ENCODE data around the gene OOSP4B.

GRCh38 chr11:59973097-59973496, 43.9 kb upstream of the OOSP4B start:
- TF ChIP-seq POLR2A (IDR thresholded peaks at IDR 0.05; ENCODE audit: low read depth, low read length) (no peak), POLR2AphosphoS5 (IDR thresholded peaks at IDR 0.05; ENCODE audit: low read depth, low read length) (no peak), TAF1 (IDR thresholded peaks at IDR 0.05; ENCODE audit: borderline replicate concordance, low read depth, low read length) (no peak)
